Spleen (tissue), 7 donors: Measurements from ENCODE around the gene VRK1.

Experiments used
- POLR2A ChIP-seq, 3 donors: fragments of 450-650 bp; IDR thresholded peaks; one replicate each; pipeline ENCODE4 v1.5.1; 2017; ENCODE audit warnings: antibody characterized with exemption in 3 of 3, mild to moderate bottlenecking in 1 of 3
- TF ChIP-seq, protein P1 (sequence below), 11 experiments: fragments of 200-600 bp in 7 of 11; fragments of 450-650 bp in 4 of 11; sonication (generic) in 4 of 11; IDR thresholded peaks in 8 of 11; conservative IDR thresholded peaks in 3 of 11; 1 replicate in 7 of 11; 2 replicates in 4 of 11; pipeline versions ENCODE4 v1.4.0 to v1.8.0; 2016 to 2021; ENCODE audit warnings: antibody characterized with exemption in 11 of 11, inconsistent platforms in 4 of 11, mild to moderate bottlenecking in 1 of 11
- donor health status: DM: no; HTN: no; CAD: no; lungs with moderate emphysema.
- donor health status: DM: no; HTN: no; CAD: no.
- donor health status: DM: no; HTN: no; CAD: no.

DNA sequence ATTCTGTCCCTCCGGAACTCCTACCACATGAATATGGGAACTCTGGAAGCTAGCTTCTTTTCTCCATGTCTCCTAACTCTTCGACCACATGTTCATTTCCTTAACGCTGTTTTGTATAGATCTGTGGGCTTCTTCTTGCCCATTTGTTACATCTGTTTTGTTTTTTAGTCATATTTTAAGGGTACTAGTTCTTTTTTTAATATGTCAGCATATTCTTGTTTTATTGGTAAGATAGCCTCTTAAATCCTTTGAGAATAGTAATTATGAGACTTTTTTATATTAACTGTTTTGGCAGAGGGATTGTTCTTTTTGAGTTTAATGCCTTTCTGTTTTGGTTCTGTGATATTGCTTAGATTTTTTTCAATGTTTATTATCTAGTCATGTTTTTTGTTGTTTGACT, 70.5 kb downstream of the VRK1 start:
- TF ChIP-seq, protein P1, sequence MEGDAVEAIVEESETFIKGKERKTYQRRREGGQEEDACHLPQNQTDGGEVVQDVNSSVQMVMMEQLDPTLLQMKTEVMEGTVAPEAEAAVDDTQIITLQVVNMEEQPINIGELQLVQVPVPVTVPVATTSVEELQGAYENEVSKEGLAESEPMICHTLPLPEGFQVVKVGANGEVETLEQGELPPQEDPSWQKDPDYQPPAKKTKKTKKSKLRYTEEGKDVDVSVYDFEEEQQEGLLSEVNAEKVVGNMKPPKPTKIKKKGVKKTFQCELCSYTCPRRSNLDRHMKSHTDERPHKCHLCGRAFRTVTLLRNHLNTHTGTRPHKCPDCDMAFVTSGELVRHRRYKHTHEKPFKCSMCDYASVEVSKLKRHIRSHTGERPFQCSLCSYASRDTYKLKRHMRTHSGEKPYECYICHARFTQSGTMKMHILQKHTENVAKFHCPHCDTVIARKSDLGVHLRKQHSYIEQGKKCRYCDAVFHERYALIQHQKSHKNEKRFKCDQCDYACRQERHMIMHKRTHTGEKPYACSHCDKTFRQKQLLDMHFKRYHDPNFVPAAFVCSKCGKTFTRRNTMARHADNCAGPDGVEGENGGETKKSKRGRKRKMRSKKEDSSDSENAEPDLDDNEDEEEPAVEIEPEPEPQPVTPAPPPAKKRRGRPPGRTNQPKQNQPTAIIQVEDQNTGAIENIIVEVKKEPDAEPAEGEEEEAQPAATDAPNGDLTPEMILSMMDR (IDR thresholded peaks at IDR 0.05 in 8 of 11, conservative IDR thresholded peaks at IDR 0.05 in 3 of 11), result no peak
- TF ChIP-seq POLR2A (IDR thresholded peaks at IDR 0.05), result no peak
